GM19372 (cell line): ENCODE measurements around the gene FBXO34.

Source experiments
- ATAC-seq: cut with Tn5 transposase; IDR thresholded peaks from one replicate; pipeline ENCODE4 v1.9.1; 2021; ENCODE audit warnings: mild to moderate bottlenecking, low read depth, moderate library complexity; ENCODE audit not compliant: unreplicated experiment

FBXO34 gene

DNA sequence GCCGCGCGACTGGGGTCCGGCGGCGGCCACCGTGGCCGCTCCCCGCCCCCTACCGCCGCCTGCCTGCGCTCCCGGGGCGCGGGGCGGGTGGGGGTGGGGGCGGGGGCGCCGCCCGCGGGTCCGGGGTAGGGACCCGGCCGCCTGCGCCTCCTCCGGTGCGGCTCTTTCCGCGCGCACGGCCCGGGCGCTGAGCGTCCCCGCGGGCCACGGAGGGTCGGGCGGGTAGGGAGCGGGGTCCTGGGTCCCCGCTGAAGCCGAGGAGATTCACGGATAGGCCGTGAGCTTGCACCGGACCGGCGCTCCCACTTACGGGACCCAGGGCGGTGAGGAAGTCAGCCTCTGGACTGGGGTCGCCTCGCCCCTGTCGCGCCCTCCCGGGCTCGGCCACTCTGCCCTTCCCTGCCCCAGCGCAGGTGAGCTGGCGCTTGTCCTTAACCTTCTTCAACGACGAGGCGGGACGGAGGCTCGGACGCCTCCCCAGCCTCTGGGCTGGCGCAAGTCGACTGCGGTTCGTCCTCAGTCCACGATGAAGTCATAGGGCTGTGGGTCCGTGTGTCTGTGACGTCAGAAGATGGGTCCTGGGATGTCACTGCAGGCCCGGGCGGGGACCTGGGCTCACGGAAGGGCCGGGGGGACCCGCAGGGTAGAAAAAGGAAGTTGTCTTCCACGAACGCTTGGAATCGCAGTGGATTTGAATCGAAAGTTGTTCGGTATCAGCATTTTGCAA, 514 bp downstream of the FBXO34 start:
- ATAC-seq = peak; percentile 30

GRCh38 chr14:55272387-55272786, 1.2 kb downstream of the FBXO34 start:
- no peak for ATAC-seq

GRCh38 chr14:55272922-55273321, 1.7 kb downstream of the FBXO34 start:
- no peak for ATAC-seq

- no peak for ATAC-seq
These were observed 2.9 kb downstream of the FBXO34 start for GRCh38 chr14:55274146-55274545.

DNA sequence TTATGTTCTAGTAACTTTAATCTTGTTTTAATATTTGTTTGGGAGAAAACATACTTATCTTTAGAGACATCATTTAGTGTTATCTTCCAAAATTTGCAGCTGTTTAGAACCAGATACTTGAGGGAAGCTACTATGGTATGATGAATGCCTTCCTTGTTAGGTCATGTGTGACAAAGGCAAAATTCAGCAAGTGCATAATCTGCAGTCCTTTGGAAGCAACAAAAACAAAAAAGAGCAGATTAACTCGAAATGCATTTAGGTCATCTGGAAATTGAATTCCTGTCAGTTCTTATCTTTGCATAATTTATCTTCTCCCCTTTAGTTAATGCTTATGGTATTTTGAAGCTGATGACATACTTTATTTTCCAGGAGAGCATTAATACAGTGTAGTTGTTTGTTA, 3.5 kb downstream of the FBXO34 start:
- no peak for ATAC-seq

DNA sequence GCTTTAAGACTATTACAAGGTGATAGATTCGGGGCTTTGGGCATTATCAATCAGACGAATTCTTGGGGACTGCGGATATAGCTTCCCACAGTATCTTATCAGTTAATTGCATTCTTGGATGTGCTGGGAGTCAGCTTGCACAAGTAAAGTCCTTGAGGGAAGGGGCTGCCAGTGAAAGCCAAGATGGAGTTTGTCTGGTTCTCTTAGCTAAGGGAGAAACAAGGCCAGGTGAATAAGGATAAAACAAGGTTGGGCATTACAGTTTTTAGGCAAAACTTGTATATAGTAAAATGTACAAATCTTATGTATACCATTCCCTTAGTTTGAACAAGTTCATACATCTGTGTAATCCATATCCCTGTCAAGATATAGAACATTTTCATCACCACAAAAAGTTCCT, 5.5 kb downstream of the FBXO34 start:
- ATAC-seq = no peak

- peak; percentile 91 for ATAC-seq
These were observed 6.9 kb downstream of the FBXO34 start for GRCh38 chr14:55277972-55278740.

- ATAC-seq = no peak
These were observed 8.2 kb downstream of the FBXO34 start for GRCh38 chr14:55279384-55279783.

GRCh38 chr14:55281316-55281839, 10.2 kb downstream of the FBXO34 start:
- ATAC-seq = no peak

GRCh38 chr14:55285048-55285652, 13.9 kb downstream of the FBXO34 start:
- no peak for ATAC-seq

GRCh38 chr14:55288439-55288838, 17.2 kb downstream of the FBXO34 start:
- no peak for ATAC-seq

DNA sequence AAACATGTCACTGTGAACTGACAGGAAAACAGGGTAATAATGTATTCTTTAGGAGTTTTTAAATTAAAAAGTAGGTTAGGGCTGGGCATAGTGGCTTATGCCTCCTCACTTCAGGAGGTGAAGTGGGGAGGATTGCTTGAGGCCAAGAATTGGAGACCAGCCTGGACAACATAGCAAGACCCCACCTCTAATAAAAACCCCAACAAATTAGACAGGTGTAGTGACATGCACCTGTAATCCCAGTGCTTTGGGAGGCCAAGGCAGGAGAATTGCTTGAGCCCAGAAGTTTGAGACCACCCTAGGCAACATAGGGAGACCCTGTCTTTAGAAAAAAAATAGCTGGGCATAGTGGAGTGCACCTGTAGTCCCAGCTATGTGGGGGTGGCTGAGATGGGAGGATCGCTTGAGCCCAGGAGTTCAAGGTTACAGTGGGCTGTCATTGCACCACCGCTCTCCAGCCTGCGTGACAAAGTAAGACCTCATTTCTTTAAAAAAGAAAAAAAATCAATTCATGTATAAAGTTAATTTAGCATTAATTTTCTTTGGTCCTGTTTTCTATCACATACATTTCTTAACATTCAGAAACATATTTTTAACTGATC, 20.4 kb downstream of the FBXO34 start:
- ATAC-seq = no peak

DNA sequence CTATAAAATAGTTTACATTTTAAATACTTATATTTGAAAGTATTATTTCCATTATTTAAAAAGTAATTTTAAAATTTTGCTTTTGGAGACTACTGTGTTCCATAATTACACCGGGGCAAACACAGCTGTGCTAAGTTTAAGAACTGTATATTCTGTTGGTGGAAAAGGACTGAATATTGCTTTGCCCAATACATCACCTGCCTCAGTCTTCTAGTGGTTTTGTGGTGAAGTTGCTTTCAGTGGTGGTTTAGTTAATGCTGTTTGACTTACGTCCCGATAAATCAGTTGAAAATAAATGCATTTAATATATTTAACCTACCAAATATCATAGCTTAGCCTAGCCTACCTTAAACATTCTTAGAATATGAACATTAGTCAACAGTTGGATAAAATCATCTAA, 23.4 kb downstream of the FBXO34 start:
- ATAC-seq = no peak

GRCh38 chr14:55297611-55298499, 26.6 kb downstream of the FBXO34 start:
- no peak for ATAC-seq

- ATAC-seq = no peak
These were observed 27.2 kb downstream of the FBXO34 start for GRCh38 chr14:55298500-55298822.

- ATAC-seq = no peak
These were observed 30.4 kb downstream of the FBXO34 start for GRCh38 chr14:55301437-55302121.

DNA sequence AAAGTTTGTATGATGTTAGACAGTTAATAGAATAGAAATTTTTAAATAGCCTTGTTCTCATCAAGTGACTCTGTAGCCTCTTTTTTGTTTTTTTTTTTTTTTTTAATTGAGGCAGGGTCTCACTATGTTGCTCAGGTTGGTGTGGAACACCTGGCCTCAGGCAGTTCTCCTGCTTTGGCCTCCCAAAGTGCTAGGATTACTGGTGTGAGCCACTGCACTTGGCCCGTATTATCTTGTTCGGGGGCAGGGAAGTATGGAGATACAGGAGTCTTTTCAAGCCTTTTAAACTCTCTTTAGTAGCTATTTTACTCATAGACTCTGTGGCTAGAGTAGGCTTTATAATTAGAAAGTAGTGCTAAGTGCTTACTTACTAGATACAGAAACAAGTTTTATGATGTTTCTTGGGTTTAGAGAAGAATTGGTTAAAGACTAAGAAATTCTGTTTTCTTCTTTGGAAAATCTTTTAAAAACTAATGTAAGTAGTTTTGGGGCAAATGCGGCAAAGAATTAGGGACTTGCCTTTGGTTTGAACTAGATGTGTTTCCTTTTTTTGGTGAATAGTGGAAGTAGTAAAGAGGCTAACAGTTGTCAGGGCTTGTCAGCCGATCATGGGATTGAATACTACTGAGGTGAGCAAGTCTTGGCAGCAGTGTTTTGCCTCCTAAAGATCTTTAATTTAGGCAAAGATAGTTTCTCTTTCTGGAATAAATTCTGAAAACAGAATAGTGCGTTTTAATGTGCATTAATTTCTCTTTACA, 31.3 kb downstream of the FBXO34 start:
- no peak for ATAC-seq

GRCh38 chr14:55303125-55303499, 31.9 kb downstream of the FBXO34 start:
- no peak for ATAC-seq

GRCh38 chr14:55303691-55304145, 32.5 kb downstream of the FBXO34 start:
- ATAC-seq = no peak
